HT1080 (cell line): ENCODE measurements around the gene MED27. TPM values are rescaled to one million over a fixed set of nuclear protein-coding genes. Genes with fewer than 3 reads are reported as not detected.
"Not testable (repeated sequence)": the region's sequence is repeated elsewhere in the genome, so short reads cannot be mapped to it uniquely, and the experiment has no call there.

ENCODE experiments used
- DNase-seq: peaks from one replicate; pipeline ENCODE4 v3.0.0-alpha.2; 2015; ENCODE audit warnings: low read depth
- total RNA-seq: library from RNA; depleted of rRNA; stranded (reverse); fragments of >200 nt; shearing (Covaris generic); gene quantifications from 2 replicates; pipeline ENCODE4 v1.2.3, GENCODE V29; 2014

MED27 gene
- total RNA-seq, 1 experiment from 2014 or later: 63.5 TPM

DNA sequence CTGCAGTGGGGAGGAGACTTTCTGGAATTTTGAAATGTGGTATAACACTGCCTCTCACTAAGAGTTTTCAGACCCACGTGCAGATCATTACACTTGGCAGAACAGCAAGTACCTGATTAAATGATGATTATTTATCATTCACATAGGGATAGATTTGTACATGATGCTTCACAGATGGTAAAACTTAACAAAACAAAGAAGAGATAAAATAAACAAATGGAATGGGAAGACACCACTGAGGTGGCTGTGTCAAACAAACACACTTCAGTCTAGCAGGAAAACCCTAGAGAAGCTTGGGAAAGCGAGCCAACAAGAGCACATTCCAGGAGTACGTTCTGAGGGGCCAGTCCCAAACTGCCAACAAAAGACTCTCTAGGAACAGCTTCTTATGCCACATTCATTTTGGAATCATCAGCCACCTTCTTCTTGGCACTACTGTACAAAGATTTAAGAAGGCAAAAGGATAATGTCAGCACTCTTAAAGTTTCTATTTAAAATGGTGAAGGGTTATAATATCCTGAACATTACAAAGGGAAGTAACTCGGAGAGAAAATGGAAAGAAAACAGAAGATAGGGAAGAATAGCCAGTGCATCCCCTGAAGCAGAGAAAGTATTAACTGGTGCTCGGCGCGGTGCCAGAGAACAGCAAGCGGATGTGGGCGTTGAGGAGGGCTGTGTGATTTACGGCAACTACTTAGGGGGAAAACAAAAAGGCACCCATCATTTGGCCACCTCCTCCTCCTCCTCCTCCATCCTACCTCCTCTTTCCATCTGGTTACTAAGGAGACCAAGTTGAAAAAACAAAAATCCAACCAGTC is 1.6 kb downstream of the MED27 start:
- peak; percentile 81 for DNase-seq

DNA sequence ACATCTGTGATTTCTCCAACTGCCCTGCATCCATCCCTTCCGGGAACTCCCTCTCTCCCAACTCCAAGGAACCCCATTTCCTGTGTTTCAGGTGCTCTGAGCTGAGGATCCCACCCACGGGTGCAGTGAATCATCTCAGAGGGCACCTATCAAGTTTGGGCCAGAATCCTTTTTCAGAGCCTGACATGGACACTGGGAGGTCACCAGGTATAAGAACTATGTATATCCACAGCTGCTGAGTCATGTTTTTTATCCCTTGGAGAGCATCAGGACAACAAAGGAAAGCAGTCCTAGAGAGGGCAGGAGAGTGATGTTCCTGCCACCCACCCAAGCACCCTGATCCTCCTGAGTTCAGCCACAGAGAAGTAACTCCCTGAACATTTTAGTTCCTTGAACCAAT is 3.8 kb downstream of the MED27 start:
- DNase-seq: no peak

DNA sequence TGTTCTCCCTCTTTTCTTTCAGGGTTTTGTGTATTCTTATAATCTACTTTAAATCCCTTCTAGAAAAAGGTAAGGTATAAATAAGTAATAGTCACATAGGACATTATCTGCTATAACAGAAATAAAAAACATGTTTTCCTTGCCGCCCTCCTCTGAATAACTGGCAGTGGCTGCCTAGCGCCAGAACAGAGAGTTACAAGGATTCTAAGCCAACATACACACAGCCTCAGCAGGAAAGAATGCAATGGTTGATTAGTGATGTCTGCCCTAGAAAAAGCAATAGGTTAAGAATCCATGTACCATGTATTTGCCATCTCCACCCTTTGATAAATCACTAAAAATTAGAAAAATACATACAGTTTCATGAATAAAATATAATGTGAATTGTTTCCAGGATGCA is 4.9 kb downstream of the MED27 start:
- no peak for DNase-seq

DNA sequence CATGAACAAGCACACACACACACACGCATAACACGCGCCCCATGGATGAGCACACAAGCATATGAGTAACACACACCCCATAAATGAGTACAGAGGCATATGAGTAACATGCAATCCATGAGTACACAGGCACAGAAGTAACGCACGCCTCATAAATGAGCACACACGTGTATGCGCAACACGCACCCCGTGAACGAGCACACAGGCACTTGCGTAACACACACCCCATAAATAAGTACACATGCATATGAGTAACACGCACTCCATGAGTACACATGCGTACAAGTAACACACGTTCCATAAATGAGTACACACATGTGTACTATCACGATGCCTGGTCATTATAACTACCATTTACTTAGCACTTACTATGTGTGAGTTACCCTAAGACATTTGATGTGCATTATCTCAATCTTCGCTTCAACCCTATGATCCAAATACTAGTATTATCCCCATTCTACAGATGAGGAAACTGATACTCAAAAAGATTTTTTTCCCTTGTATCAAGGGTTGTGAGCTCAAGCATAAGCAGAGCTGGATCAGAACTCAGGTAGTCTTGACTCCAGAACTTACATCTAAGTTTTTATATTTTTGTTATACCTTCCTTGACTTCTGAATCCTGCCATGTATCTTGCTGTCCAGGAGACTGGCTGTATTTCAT is 7.7 kb downstream of the MED27 start:
- no peak for DNase-seq

DNA sequence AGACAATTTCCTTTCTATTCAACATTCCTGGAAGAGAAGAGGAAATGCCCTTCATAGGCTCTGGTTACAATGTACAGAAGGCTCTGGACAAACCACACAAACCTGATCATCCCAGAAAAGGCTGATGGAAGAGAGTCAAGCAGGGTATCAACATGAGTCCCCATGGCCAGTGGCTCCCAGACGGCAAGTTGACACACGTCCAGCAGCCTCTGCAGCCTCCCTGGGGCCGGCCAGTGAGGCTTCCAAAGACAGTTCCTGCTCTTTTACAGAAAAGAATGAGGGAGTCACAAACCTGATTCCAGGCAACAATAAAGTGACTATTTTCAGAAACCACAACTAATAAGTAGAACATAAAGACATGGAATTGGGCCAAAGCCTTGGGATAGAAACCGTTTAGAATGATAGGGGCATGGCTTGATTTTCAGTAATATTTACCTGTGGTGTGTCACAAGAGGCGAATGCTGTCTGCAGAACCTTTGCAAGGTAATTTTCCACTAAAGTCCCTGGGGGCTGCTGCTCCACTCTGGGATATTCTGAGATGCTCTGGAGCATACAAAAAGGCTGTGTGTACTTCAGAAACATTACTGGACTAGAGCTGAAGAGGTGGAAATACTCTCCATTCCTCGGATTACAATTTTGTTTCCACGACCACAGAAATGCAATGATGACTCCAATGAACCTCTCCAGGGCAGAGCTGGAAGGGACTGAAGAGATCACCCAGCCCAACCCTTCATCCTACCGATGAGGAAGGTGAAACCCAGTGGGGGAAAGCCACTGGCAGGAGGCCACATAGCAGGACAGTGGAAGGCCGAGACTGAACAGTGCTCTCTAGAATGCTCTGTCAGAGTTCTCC is 10.4 kb downstream of the MED27 start:
- DNase-seq: no peak

DNA sequence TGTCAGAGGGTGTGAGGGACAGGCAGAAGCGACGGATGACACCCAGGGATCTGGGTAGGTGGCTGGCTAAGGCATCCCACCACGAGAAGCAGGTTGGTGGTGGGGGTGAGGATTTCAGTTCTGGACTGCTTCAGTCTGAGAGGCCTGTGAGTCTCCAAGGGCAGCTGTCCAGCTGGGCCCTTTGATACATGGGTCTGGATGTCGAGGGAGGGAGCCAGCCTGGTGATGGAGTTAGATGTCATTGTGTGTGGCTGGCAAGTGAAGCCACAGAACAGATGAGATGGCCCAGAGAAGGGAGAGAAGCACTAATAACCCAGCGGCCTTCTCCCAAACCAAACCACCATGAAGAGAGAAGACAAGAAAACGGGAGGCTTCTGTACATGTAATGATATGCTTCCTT is 11.1 kb downstream of the MED27 start:
- DNase-seq: no peak

DNA sequence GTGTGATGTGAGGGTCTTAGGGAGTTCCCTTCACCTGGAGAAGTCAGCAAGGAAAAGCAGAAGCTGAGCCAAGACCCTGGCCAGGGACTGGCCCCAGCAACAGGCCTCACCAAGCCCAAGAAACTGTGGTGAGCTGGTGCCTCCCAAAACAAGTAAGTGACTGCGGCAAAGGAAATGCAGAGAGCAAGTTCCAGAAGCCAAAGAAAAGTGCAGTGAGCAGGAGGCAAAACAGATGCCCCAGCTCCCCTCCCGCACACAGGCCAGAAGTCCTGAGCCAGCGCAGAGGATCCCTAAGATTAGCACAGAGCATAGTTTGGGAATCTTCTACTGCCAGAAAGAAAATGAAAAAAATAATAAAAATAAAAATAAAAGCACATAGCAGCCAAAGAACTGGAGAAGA is 13.2 kb downstream of the MED27 start:
- no peak for DNase-seq

DNA sequence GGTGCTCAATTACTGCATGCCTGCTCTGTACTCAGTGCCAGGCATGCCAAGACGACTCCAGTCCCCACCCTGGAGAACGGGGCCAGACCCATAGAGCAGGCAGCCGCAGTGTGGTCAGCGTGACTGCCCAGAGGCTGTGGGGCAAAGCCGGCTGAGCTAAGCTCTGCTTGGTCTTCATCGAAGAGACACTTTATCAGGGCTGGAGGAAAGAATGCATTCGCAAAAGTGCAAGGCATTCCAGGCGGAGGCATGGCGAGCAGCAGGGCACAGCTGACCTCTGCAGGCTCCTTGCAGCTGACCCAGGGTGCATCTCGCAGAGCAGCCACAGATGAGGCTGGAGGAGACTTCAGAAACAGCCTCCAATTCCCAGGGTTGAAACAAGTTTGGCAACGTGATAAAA is 13.6 kb downstream of the MED27 start:
- no peak for DNase-seq

DNA sequence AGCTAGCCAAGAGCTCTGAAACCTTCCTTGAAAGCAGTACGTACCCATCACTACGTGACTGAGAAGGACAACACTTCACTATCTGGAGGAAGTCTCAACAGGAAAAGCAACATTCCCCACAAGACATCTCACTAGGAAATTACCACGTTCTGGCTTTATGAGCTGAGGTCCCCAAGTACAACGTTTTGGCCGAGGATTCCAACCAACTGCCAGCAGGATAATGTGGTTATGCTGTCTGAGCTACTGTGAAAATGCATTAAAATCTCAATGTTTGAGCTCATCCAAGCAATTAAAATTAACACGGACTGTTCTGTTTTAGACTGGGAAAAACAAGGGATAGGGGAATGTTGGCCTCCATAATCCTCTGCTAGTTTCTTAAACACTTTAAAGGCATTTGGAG is 16.4 kb downstream of the MED27 start:
- no peak for DNase-seq

DNA sequence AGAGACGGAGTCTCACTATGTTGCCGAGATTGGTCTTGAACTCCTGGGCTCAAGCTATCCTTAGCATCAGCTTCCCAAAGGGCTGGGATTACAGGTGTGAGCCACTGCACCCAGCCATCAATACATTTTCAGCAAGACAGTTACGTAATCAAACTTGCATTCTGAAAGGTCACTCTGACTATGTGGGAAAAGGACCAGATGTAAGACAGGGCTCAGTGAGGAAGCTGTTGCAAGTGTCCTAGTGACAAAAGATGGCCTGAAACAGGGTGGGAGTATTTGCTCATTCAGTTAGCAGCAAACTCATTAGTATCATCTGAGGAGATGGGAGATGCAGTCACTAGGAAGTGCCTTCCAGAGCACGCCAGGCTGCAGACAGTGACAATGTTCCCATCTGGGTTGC is 16.9 kb downstream of the MED27 start:
- no peak for DNase-seq

DNA sequence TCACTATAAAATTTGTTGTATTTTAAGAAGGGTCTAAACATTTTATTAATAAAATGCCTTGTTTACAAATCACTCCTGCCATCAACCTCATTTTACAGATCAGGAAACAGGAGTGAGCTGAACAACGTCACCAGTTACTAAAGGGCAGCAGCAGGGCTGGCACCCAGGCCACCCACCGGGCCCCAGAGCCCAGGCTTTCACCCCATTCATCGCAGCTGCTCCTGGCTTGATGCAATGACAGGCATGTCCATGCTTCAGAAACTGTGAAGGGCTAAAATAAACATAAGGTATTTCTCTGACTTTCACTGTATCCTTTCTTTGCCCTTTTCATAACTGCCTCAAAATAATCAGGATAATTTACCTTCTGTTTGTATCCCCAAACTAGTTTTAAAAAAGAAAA is 18.1 kb downstream of the MED27 start:
- no peak for DNase-seq

DNA sequence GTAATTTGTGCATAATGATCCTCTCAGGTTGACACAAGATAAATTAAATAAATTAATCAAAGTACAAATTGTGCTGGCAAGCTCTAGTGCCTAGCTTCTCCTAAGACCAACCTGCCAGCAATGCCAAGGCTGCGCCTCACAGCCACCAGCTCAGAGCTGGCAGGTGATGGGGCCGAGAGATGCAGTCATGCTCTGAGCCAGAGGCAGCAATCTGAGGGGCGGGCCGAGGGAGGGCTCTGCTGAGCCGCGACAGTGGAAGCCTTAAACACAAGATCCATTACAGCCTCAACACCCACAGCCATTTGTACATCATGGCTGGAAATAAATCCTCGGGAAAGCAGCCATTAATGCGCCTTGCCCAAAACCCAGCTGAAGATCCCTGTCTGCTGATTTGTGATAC is 20.3 kb downstream of the MED27 start:
- DNase-seq: no peak

DNA sequence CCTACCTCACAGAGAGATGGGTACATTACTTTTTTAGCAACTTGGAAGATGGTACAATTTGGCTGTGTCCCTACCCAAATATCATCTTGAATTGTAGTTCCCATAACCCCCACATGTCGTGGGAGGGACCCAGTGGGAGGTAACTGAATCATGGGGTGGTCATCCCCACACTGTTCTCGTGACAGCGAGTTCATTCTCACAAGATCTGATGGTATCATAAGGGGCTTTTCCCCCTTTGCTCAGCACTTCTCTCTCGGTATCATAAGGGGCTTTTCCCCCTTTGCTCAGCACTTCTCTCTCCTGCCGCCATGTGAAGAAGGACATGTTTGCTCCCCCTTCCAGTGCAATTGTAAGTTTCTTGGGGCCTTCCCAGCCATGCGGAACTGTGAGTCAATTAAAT is 21.4 kb downstream of the MED27 start:
- not testable (repeated sequence) for DNase-seq

DNA sequence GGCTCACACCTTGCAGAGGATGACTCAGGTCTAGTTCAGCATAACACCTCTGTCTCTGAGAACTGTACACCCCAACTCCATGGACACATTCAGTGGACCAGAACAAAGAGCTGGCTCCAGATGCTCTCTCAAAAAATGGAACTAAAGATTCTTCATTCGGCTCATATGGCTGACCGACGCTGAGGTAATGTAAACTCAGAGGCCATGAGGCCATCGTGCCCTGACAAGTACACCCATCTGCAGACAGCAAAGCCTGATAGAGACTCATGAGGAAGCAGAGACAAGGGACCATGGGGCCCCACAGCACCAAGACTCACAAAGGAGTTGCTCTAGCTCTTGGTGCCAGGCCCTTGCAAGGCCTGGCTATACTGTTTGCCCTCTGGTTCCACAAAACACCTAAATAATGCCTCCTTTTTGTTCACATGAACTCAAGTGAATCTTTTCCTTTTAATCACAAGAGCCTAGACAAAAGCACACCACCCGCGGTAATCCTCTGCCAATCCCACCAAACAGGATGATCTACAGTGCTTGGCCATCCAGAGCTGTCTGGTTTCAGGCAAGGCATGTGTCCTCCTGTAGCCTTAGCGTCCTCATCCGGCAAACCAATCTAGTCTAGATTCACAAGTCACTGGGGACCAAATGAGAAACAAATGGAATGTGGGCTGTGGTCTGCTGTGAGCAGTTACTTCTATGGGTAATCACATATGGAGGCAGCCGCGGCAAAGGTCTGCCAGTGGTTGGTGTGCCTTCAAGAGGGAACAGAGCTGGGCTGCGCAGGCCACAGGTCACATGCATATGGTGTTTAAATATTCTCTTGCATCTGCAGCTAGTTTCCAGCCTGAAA is 22.7 kb downstream of the MED27 start:
- no peak for DNase-seq

DNA sequence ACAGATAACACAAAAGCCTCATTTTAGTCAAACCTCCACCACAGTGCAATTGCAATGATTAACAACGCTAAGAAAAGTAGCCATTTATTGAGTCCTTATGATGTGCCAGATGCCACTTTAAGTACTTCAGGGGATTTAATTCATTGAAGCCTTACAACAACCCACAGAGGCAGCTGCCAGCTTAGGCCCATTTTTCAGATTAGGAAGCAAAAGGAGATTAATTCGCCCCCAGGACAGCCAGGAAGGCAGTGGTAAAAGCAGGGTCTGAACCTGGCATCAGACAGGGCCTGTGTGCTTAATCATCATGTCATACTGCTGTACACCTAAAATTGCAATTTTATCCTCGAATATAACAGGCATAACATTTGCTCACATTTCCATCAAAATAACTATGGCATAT is 23.9 kb downstream of the MED27 start:
- DNase-seq: no peak

DNA sequence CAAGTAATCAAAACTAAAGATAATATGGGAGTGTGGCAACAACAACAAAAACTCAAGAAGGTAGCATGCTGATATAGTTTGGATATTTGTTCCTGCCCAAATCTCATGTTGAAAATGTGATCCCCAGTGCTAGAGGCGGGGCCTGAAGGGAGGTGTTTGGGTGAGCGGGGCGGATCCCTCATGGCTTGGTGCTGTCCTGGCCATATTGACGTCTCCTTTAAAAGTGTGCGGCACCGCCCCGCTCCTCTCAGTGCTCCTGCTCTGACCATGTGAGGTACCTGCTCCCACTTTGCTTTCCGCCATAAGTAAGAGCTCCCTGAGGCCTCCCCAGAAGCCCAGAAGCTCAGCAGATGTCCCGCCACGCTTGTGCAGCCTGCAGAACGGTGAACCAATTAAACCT is 25.6 kb downstream of the MED27 start:
- no peak for DNase-seq

DNA sequence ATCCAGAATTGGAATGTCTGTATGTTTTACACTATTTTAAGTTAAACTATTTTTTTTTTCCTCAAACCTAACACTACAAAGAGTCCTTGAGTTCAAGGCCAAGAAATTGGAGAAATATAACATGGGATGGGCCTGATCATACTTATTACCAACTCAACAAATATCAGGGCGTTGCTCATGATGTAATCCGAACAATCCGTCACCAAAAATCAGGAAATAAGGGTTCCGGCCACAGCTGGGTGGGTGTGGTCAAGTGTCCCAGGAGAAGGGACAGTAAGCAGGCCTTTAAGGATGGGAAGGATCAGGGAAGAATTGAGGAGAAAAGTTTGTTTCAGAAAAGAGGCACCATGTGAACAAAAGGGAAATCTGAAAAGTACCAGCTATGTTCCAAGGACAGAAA is 29.8 kb downstream of the MED27 start:
- DNase-seq: no peak

DNA sequence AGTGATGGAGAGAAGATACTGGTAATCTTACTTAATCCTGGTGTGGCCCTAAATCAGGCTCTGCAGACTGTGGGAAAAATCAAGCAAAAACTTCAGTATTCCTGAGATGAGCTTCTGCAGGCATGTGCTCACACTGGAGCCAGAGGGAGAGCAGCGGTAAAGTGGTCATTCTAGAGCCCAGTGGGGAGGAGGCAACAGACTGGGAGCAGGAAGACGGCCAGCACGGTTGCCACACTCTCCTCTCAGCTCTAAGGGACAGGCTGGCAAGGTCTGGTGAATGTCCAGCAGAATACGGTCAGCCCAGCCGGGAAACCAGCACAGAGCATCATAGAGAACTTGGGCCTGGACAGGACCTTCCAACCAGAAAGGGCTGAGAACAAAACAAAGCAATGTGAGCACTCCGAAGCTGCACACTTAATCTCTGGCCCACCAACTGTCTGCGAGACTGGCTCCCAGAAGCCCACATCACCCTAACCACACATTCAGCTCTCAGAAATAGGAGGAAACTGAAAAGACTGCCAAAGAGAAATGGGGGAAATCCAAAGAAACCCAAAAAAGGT is 30.3 kb downstream of the MED27 start:
- no peak for DNase-seq

DNA sequence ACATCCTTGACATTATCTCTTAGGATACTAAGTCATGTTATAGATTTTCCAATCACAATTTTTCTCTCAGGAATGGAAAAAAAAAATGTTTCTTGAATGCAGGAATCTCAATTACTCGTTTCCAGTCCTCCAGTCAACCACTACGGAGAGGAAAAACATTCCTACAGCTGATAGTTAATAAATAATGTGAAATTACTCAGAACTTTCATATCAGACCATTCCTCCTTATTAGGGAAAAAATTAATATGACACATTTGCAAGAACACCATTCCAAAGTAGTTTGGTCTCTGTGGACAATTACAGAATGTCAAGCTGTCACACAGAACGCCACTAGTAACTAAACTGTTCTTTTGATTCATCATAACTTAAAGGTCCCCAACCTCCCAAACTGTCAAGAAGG is 31.5 kb downstream of the MED27 start:
- no peak for DNase-seq

DNA sequence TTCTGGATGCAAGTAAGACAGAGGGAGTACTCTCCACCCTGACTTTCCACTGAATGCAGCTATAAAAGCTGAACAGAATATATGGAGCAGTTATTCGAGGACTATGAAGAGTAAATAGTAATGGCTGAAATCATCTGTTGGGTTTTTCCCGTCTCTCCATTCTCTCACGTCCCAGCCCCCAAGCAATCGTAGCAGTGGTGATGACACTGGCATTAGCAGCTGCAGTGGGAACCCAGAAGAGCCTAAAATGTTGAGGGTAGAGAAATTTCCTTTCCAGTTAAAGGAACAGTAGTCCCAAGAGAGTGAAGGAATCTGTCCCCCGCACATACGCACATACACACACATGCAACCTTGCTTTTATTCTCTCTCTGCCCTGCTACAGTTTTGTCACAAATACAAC is 33.2 kb downstream of the MED27 start:
- no peak for DNase-seq
